Mesothelial cell of epicardium (in vitro differentiated cells): ENCODE data around the gene DNMBP. TPM values are rescaled to one million over a fixed set of nuclear protein-coding genes. Genes with fewer than 3 reads are reported as not detected.

Experiments
- DNase-seq, 2 experiments: peaks; one replicate each; pipeline ENCODE4 v3.0.0; 2021; ENCODE audit warnings: low spot score in 2 of 2; ENCODE audit not compliant: unreplicated experiment in 2 of 2
- H3K27ac Mint-ChIP-seq: 2 replicates; pipeline ENCODE4 v1.8.0; 2021; ENCODE audit warnings: mixed read lengths
- H3K27me3 Mint-ChIP-seq: 2 replicates; pipeline ENCODE4 v1.8.0; 2021; ENCODE audit warnings: low read depth, mixed read lengths
- H3K36me3 Mint-ChIP-seq: 2 replicates; pipeline ENCODE4 v1.8.0; 2021; ENCODE audit warnings: mixed read lengths
- H3K4me1 Mint-ChIP-seq: 2 replicates; pipeline ENCODE4 v1.8.0; 2021; ENCODE audit warnings: mixed read lengths
- H3K4me3 Mint-ChIP-seq: 2 replicates; pipeline ENCODE4 v1.8.0; 2021; ENCODE audit warnings: mild to moderate bottlenecking, moderate library complexity, mixed read lengths
- H3K9me3 Mint-ChIP-seq: 2 replicates; pipeline ENCODE4 v1.8.0; 2021; ENCODE audit warnings: mixed read lengths
- total RNA-seq: library from RNA; stranded (reverse); gene quantifications from 3 replicates; pipeline ENCODE4 v1.2.1, GENCODE V29; 2021
- TF ChIP-seq, protein P1 (sequence below): fragments of 200-600 bp; sonication (generic); IDR thresholded peaks from one replicate; pipeline ENCODE4 v1.5.0; 2021; ENCODE audit warnings: antibody characterized with exemption; ENCODE audit not compliant: unreplicated experiment

The DNMBP gene
- total RNA-seq, 1 donor from 2014 or later: 35.8 TPM

- no peak overlapping the region for H3K27ac Mint-ChIP-seq
- H3K27me3 Mint-ChIP-seq: no peaks in the 10 kb centered on the region
- no peaks in the 10 kb centered on the region for H3K36me3 Mint-ChIP-seq
- peaks cover 6% of the 10 kb centered on the region for H3K9me3 Mint-ChIP-seq
- H3K4me3 Mint-ChIP-seq: no peak overlapping the region
- no peaks in the 10 kb centered on the region for H3K4me1 Mint-ChIP-seq
- DNase-seq: no peak
- TF ChIP-seq, protein P1, sequence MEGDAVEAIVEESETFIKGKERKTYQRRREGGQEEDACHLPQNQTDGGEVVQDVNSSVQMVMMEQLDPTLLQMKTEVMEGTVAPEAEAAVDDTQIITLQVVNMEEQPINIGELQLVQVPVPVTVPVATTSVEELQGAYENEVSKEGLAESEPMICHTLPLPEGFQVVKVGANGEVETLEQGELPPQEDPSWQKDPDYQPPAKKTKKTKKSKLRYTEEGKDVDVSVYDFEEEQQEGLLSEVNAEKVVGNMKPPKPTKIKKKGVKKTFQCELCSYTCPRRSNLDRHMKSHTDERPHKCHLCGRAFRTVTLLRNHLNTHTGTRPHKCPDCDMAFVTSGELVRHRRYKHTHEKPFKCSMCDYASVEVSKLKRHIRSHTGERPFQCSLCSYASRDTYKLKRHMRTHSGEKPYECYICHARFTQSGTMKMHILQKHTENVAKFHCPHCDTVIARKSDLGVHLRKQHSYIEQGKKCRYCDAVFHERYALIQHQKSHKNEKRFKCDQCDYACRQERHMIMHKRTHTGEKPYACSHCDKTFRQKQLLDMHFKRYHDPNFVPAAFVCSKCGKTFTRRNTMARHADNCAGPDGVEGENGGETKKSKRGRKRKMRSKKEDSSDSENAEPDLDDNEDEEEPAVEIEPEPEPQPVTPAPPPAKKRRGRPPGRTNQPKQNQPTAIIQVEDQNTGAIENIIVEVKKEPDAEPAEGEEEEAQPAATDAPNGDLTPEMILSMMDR: no peak
These were observed 154.2 kb downstream of the DNMBP start for GRCh38 chr10:99855479-99856071.

DNA sequence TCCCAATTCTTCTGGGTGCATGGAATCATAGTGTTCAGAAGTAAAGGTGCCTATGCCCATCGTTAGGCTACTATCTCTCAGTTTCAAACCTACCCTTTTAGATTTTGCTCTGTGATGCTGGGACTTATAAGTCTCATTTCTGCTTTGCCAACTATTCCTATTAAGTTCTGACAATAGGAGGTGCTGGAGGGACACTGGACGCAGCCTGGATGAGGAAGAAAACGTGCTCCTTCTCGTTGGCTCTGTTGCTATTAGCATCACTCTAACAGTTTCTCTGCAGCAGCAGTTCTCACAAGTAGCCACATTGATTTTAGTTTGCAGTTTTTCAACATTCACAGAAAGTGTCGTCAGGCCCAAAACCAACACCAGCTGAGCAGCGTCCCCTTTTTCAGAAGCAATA, 154.9 kb downstream of the DNMBP start:
- Mint-ChIP-seq H3K27ac (no peak overlapping the region), H3K36me3 (no peaks in the 10 kb centered on the region), H3K27me3 (no peaks in the 10 kb centered on the region), H3K4me1 (no peaks in the 10 kb centered on the region), H3K4me3 (no peak overlapping the region), H3K9me3 (peaks cover 6% of the 10 kb centered on the region)
- no peak for DNase-seq
- TF ChIP-seq, protein P1: no peak

- H3K27ac Mint-ChIP-seq: no peak overlapping the region
- H3K36me3 Mint-ChIP-seq: no peaks in the 10 kb centered on the region
- peaks cover 6% of the 10 kb centered on the region for H3K9me3 Mint-ChIP-seq
- TF ChIP-seq, protein P1: no peak
- H3K27me3 Mint-ChIP-seq: no peaks in the 10 kb centered on the region
- H3K4me3 Mint-ChIP-seq: no peak overlapping the region
- H3K4me1 Mint-ChIP-seq: no peaks in the 10 kb centered on the region
- no peak for DNase-seq
These were observed 156.1 kb downstream of the DNMBP start for GRCh38 chr10:99853655-99854054.

DNA sequence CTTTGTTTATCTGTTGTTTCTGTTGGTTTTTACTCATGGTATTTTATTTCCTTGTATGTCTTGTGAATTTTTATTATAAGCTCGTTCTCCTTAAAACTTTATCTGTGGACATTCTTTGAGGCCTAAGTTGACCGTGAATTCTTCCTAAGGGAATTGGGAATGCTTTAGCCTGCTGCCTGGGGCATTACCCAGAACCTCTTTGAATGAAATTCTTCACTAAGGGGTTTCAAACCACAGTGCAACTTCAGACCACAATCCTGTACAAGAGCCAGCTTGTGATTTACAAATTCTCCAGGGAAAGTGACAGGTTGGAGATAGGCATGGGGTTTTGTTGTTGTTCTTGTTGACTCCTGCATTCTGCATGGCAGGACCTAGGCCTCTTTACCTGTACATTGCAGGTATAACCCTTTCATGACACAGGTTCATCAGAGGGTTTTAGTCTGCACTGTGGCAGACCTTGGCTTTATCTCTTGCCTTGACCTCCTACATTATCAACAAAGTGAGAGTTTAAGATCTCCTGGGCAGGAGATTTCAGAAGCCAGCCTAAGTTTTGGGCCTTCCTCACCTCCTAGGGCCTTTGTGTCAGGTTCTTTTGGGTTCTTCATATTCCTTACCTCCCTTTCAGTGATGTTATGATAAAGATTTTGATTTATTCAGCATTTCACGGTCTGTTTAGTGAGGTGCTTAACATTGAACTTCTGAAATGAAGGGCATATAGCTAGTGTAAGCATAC, 157.1 kb downstream of the DNMBP start:
- H3K27ac Mint-ChIP-seq: no peak overlapping the region
- H3K9me3 Mint-ChIP-seq: peaks cover 6% of the 10 kb centered on the region
- no peaks in the 10 kb centered on the region for H3K27me3 Mint-ChIP-seq
- TF ChIP-seq, protein P1: no peak
- H3K4me3 Mint-ChIP-seq: no peak overlapping the region
- H3K36me3 Mint-ChIP-seq: no peaks in the 10 kb centered on the region
- H3K4me1 Mint-ChIP-seq: no peaks in the 10 kb centered on the region
- no peak for DNase-seq

- no peak overlapping the region for H3K27ac Mint-ChIP-seq
- no peaks in the 10 kb centered on the region for H3K27me3 Mint-ChIP-seq
- no peaks in the 10 kb centered on the region for H3K4me1 Mint-ChIP-seq
- no peaks in the 10 kb centered on the region for H3K36me3 Mint-ChIP-seq
- TF ChIP-seq, protein P1: no peak
- no peak for DNase-seq
- H3K9me3 Mint-ChIP-seq: peaks cover 6% of the 10 kb centered on the region
- no peak overlapping the region for H3K4me3 Mint-ChIP-seq
These were observed 157.9 kb downstream of the DNMBP start for GRCh38 chr10:99851825-99852224.
